HCT116 (cell line): ENCODE data around the gene SLC29A1. TPM values are rescaled to one million over a fixed set of nuclear protein-coding genes. Genes with fewer than 3 reads are reported as not detected.

ENCODE experiments used
- ATAC-seq: fragments of 200-7000 bp; cut with Tn5 transposase; 2 replicates; pipeline ENCODE4 v1.9.1; 2020; ENCODE audit warnings: mild to moderate bottlenecking, moderate library complexity
- BruUV-seq: library from RNA; stranded (reverse); fragments of 400-500 nt; replicated peaks from 2 replicates; lab custom pipeline; 2021; lab: Mats Ljungman, UMichigan
- CTCF ChIA-PET: fragments of 300-600 bp; sonication (Branson Sonifier 250); formaldehyde crosslinking; loops from one replicate; lab custom pipeline; 2021; ENCODE audit warnings: antibody characterized with exemption; lab: Charles Lee
- POLR2A ChIA-PET: fragments of 300-600, 350-600 bp; sonication (Branson Sonifier 250); formaldehyde crosslinking; loops from one replicate; lab custom pipeline; 2021; ENCODE audit warnings: antibody characterized with exemption; lab: Charles Lee
- RAD21 ChIA-PET, 2 experiments: fragments of 300-600 bp; sonication (Branson Sonifier 250); formaldehyde crosslinking; loops; one replicate each; lab custom pipeline; 2023; ENCODE audit warnings: low total read pairs in 2 of 2; ENCODE audit not compliant: uncharacterized antibody in 2 of 2, unreplicated experiment in 2 of 2, low non-redundant PET in 1 of 2; lab: Charles Lee
- DNase-seq: peaks from one replicate; pipeline ENCODE4 v3.0.0-alpha.2; 2010; ENCODE audit warnings: low read depth, low spot score
- H2AFZ ChIP-seq: fragments of 200-600 bp; shearing (Covaris generic), sonication (generic); 2 replicates; pipeline ENCODE4 v1.6.1; 2017; ENCODE audit warnings: low read depth, mixed run types, mixed read lengths, antibody characterized with exemption, low read length; ENCODE audit not compliant: poor library complexity, severe bottlenecking
- H3K27ac ChIP-seq: 2 replicates; pipeline ENCODE4 v1.5.1; 2012; ENCODE audit warnings: low read depth, low read length
- H3K27me3 ChIP-seq: fragments of 200-600 bp; sonication (generic); 2 replicates; pipeline ENCODE4 v1.6.1; 2016; ENCODE audit warnings: mixed run types, low read length, mixed read lengths; ENCODE audit not compliant: insufficient read depth
- H3K36me3 ChIP-seq, 2 experiments: fragments of 200-500 bp in 1 of 2; fragments of 200-600 bp in 1 of 2; sonication (Bioruptor generic) in 1 of 2; sonication (generic) in 1 of 2; 2 replicates each; pipeline versions ENCODE4 v1.5.1 to v1.6.1; 2014 to 2016; ENCODE audit warnings: low read length in 2 of 2, inconsistent platforms in 1 of 2, mixed read lengths in 1 of 2, mixed run types in 1 of 2; ENCODE audit not compliant: insufficient read depth in 2 of 2, control insufficient read depth in 1 of 2
- H3K4me1 ChIP-seq, 2 experiments: fragments of 200-600 bp in 1 of 2; sonication (generic) in 1 of 2; 2 replicates each; pipeline versions ENCODE4 v1.5.1 to v1.6.1; 2012 to 2017; ENCODE audit warnings: low read length in 2 of 2, inconsistent platforms in 1 of 2, mild to moderate bottlenecking in 1 of 2, mixed read lengths in 1 of 2, mixed run types in 1 of 2, moderate library complexity in 1 of 2; ENCODE audit not compliant: insufficient read depth in 2 of 2, control insufficient read depth in 1 of 2
- H3K4me2 ChIP-seq: fragments of 200-600 bp; sonication (generic); 2 replicates; pipeline ENCODE4 v1.6.1; 2017; ENCODE audit warnings: mixed run types, low read length, mixed read lengths
- H3K4me3 ChIP-seq, 2 experiments: fragments of 200-600 bp in 1 of 2; sonication (generic) in 1 of 2; replicated peaks in 1 of 2; 2 replicates each; pipeline ENCODE4 v1.5.1; 2011 to 2016; ENCODE audit warnings: low read length in 2 of 2, control low read depth in 1 of 2, low read depth in 1 of 2, mild to moderate bottlenecking in 1 of 2, mixed read lengths in 1 of 2, mixed run types in 1 of 2
- H3K79me2 ChIP-seq: fragments of 200-600 bp; sonication (generic); 2 replicates; pipeline ENCODE4 v1.6.1; 2017; ENCODE audit warnings: mild to moderate bottlenecking, mixed run types, low read length, moderate library complexity, mixed read lengths; ENCODE audit not compliant: insufficient read depth
- H3K9ac ChIP-seq: fragments of 200-600 bp; sonication (generic); 2 replicates; pipeline ENCODE4 v1.6.1; 2016; ENCODE audit warnings: low read length, mixed read lengths
- H3K9me2 ChIP-seq: fragments of 200-600 bp; sonication (generic), shearing (Covaris generic); 2 replicates; pipeline ENCODE4 v1.6.1; 2017; ENCODE audit warnings: mixed run types, mild to moderate bottlenecking, moderate library complexity; ENCODE audit not compliant: insufficient read depth
- H3K9me3 ChIP-seq, 2 experiments: fragments of 200-500 bp in 1 of 2; fragments of 200-600 bp in 1 of 2; sonication (Bioruptor generic) in 1 of 2; sonication (generic) in 1 of 2; 2 replicates each; pipeline ENCODE4 v1.6.1; 2014 to 2017; ENCODE audit warnings: low read length in 2 of 2, mixed read lengths in 2 of 2, inconsistent platforms in 1 of 2, low read depth in 1 of 2, mild to moderate bottlenecking in 1 of 2, mixed run types in 1 of 2, moderate library complexity in 1 of 2; ENCODE audit not compliant: control insufficient read depth in 1 of 2, insufficient read depth in 1 of 2
- H4K20me1 ChIP-seq: fragments of 200-600 bp; sonication (generic), shearing (Covaris generic); 2 replicates; pipeline ENCODE4 v1.6.1; 2017; ENCODE audit warnings: mixed run types, mild to moderate bottlenecking, moderate library complexity; ENCODE audit not compliant: insufficient read depth
- ATF3 ChIP-seq: IDR thresholded peaks from 2 replicates; pipeline ENCODE4 v1.6.1; 2012
- CEBPB ChIP-seq: IDR thresholded peaks from 2 replicates; pipeline ENCODE4 v1.6.1; 2012; ENCODE audit warnings: low read depth
- ELF1 ChIP-seq: IDR thresholded peaks from 2 replicates; pipeline ENCODE4 v1.6.1; 2012; ENCODE audit warnings: low read depth, borderline replicate concordance
- EZH2 ChIP-seq: fragments of 200-600 bp; sonication (generic); IDR thresholded peaks from 2 replicates; pipeline ENCODE4 v1.6.1; 2017; ENCODE audit warnings: antibody characterized with exemption, mixed run types
- EZH2phosphoT487 ChIP-seq: fragments of 200-600 bp; IDR thresholded peaks from 2 replicates; pipeline ENCODE4 v1.6.1; 2018; ENCODE audit warnings: antibody characterized with exemption, borderline replicate concordance
- FOSL1 ChIP-seq: IDR thresholded peaks from 2 replicates; pipeline ENCODE4 v1.6.1; 2012; ENCODE audit warnings: low read depth
- JUND ChIP-seq: IDR thresholded peaks from 2 replicates; pipeline ENCODE4 v1.6.1; 2012
- MAX ChIP-seq: IDR thresholded peaks from 2 replicates; pipeline ENCODE4 v1.6.1; 2012
- POLR2A ChIP-seq: IDR thresholded peaks from 2 replicates; pipeline ENCODE4 v1.7.0; 2011; ENCODE audit warnings: borderline replicate concordance; ENCODE audit not compliant: insufficient read depth, insufficient read length; ENCODE audit errors: extremely low read depth
- POLR2AphosphoS5 ChIP-seq: IDR thresholded peaks from 2 replicates; pipeline ENCODE4 v1.6.1; 2011; ENCODE audit warnings: mild to moderate bottlenecking, low read depth, low read length, moderate library complexity
- RAD21 ChIP-seq: IDR thresholded peaks from 2 replicates; pipeline ENCODE4 v1.6.1; 2012; ENCODE audit warnings: low read depth, mild to moderate bottlenecking
- REST ChIP-seq: IDR thresholded peaks from 2 replicates; pipeline ENCODE4 v1.6.1; 2012; ENCODE audit warnings: low read depth
- SIN3A ChIP-seq: IDR thresholded peaks from 2 replicates; pipeline ENCODE4 v1.6.1; 2012; ENCODE audit warnings: low read depth
- SP1 ChIP-seq: IDR thresholded peaks from 2 replicates; pipeline ENCODE4 v1.6.1; 2012; ENCODE audit warnings: low read depth
- YY1 ChIP-seq: IDR thresholded peaks from 2 replicates; pipeline ENCODE4 v1.6.1; 2011; ENCODE audit warnings: low read length, low read depth, moderate library complexity, mild to moderate bottlenecking; ENCODE audit not compliant: insufficient replicate concordance; ENCODE audit errors: extremely low read depth
- ZBTB33 ChIP-seq: IDR thresholded peaks from 2 replicates; pipeline ENCODE4 v1.6.1; 2011; ENCODE audit warnings: mild to moderate bottlenecking, low read length, moderate library complexity; ENCODE audit not compliant: insufficient replicate concordance; ENCODE audit errors: extremely low read depth
- ZFX ChIP-seq: fragments of 450-650 bp; IDR thresholded peaks from 2 replicates; pipeline ENCODE4 v1.6.1; 2017
- ZNF274 ChIP-seq: fragments of 200-500 bp; sonication (Bioruptor generic); IDR thresholded peaks from 2 replicates; pipeline ENCODE4 v1.6.1; 2014; ENCODE audit warnings: mild to moderate bottlenecking, low read depth, low read length, inconsistent platforms
- intact Hi-C: fragments of 100-400 bp; cut with micrococcal nuclease; formaldehyde crosslinking; loops from 2 replicates; pipeline ENCODE4 v1.10.0; 2022
- total RNA-seq: library from RNA; stranded (reverse); gene quantifications from one replicate; pipeline ENCODE4 v1.2.1, GENCODE V29; 2021; ENCODE audit not compliant: unreplicated experiment

The SLC29A1 gene
- total RNA-seq, 1 experiment from 2014 or later, result 67.6 TPM

GRCh38 chr6:44226368-44227147, 3.2 kb downstream of the SLC29A1 start:
- H3K27ac ChIP-seq, result no peak overlapping the region
- CTCF ChIA-PET, result no interaction called here
- no peak for TF ChIP-seq POLR2AphosphoS5
- TF ChIP-seq CEBPB, result no peak
- TF ChIP-seq ATF3, result no peak
- TF ChIP-seq POLR2A, result no peak
- TF ChIP-seq SIN3A, result no peak
- TF ChIP-seq RAD21, result no peak
- TF ChIP-seq EZH2phosphoT487, result no peak
- TF ChIP-seq ZNF274, result no peak
- no peak for TF ChIP-seq REST
- TF ChIP-seq ZFX, result no peak
- no peak for TF ChIP-seq YY1
- no peak for TF ChIP-seq ELF1
- no peak for TF ChIP-seq ZBTB33
- no peak for TF ChIP-seq SP1
- TF ChIP-seq EZH2, result no peak
- TF ChIP-seq FOSL1, result no peak
- no peak for TF ChIP-seq JUND
- no peak for TF ChIP-seq MAX
- TF ChIP-seq, all 23 proteins: peak for 0
- RAD21 ChIA-PET, result no interaction called here
- peaks cover 22 to 42% of the 10 kb centered on the region in 2 experiments for H3K4me1 ChIP-seq
- H3K36me3 ChIP-seq, result peaks cover 10 to 31% of the 10 kb centered on the region in 2 experiments; a peak in 3 of 4 replicates
- peaks cover 55% of the 10 kb centered on the region for H3K79me2 ChIP-seq
- no peaks in the 10 kb centered on the region for H3K9me2 ChIP-seq
- H3K9me3 ChIP-seq, result no peaks in the 10 kb centered on the region
- no peaks in the 10 kb centered on the region for H3K27me3 ChIP-seq
- ATAC-seq (no peak), DNase-seq (no peak)
- H2AFZ ChIP-seq, result no peak overlapping the region
- no TSS peak for BruUV-seq
- POLR2A ChIA-PET, result no interaction called here
- H4K20me1 ChIP-seq, result peaks cover 4% of the 10 kb centered on the region; the same call in 1 of the 2 replicates
- no peak overlapping the region for H3K4me3 ChIP-seq
- H3K9ac ChIP-seq, result no peak overlapping the region
- H3K4me2 ChIP-seq, result no peak overlapping the region
- intact Hi-C loops, result no loop called here
